Measurements from ENCODE around the gene LRFN2.

DNA sequence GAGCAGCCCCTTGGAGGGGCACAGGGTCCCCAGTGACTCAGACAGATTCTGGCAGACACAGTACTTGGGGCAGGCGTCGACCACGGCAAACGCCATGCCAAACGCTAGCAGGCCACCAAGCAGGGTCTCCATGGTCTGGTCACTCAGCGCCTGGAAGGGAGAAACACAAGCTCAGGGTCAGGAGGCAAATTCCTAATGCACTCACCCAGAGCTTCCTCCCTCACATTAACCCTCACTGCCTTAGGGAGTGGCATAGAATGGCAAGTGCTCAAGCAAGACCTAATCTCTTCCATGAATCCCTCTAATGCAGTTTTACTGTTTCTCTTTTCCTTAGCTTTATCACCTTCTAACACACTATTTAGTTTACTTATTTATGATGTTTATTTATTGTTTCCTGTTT is 154.2 kb downstream of the LRFN2 start:
- TF ChIP-seq, protein P1, sequence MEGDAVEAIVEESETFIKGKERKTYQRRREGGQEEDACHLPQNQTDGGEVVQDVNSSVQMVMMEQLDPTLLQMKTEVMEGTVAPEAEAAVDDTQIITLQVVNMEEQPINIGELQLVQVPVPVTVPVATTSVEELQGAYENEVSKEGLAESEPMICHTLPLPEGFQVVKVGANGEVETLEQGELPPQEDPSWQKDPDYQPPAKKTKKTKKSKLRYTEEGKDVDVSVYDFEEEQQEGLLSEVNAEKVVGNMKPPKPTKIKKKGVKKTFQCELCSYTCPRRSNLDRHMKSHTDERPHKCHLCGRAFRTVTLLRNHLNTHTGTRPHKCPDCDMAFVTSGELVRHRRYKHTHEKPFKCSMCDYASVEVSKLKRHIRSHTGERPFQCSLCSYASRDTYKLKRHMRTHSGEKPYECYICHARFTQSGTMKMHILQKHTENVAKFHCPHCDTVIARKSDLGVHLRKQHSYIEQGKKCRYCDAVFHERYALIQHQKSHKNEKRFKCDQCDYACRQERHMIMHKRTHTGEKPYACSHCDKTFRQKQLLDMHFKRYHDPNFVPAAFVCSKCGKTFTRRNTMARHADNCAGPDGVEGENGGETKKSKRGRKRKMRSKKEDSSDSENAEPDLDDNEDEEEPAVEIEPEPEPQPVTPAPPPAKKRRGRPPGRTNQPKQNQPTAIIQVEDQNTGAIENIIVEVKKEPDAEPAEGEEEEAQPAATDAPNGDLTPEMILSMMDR (IDR thresholded peaks at IDR 0.05; ENCODE audit: insufficient read depth, low read depth, low read length) = no peak
- no peak for TF ChIP-seq EZH2 (IDR thresholded peaks at IDR 0.05; ENCODE audit: insufficient read depth, low read length)

All from astrocyte (in vitro differentiated cells and primary cell).